Measurements from ENCODE around the gene SLC38A7. TPM values are rescaled to one million over a fixed set of nuclear protein-coding genes. Genes with fewer than 3 reads are reported as not detected.

Gene SLC38A7
- total RNA-seq, 1 donor from 2014 or later = 40.2 TPM

GRCh38 chr16:58629733-58630640 lies 54.6 kb downstream of the SLC38A7 start, which contains the start of gene CNOT1:
Gene CNOT1 (minus strand): TSS chr16:58629826. CDS start chr16:58599337, 30,489 bp downstream.
- no peaks in the 10 kb centered on the region for H3K27me3 Mint-ChIP-seq (ENCODE audit: low read depth, unreplicated experiment)
- H3K4me3 ChIP-seq (ENCODE audit: insufficient read depth, low read depth, low read length) = peak within 1 kb of the TSS; percentile 89
- H3K36me3 ChIP-seq (ENCODE audit: insufficient read depth, low read length) = peaks cover 3% of the 10 kb centered on the region
- TF ChIP-seq EZH2 (IDR thresholded peaks at IDR 0.05; ENCODE audit: insufficient read depth, low read length) (peak; percentile 99), CTCF (IDR thresholded peaks at IDR 0.05; ENCODE audit: insufficient read depth, low read depth, low read length) (no peak)
- H3K79me2 ChIP-seq (ENCODE audit: insufficient read depth, low read length) = peaks cover 47% of the 10 kb centered on the region
- peak within 1 kb of the TSS; percentile 97 for H3K4me2 ChIP-seq (ENCODE audit: low read length)
- peak within 1 kb of the TSS; percentile 99 for H3K27ac Mint-ChIP-seq (ENCODE audit: unreplicated experiment)
- H3K4me1 Mint-ChIP-seq (ENCODE audit: low read depth, unreplicated experiment) = peaks cover 7% of the 10 kb centered on the region
- H3K9me3 ChIP-seq (ENCODE audit: insufficient read depth, low read depth, low read length) = no peaks in the 10 kb centered on the region
- peaks cover 1% of the 10 kb centered on the region for H3K36me3 Mint-ChIP-seq (ENCODE audit: low read depth, unreplicated experiment)
- peaks cover 39% of the 10 kb centered on the region for H4K20me1 ChIP-seq (ENCODE audit: insufficient read depth, low read length)
- peak within 1 kb of the TSS; percentile 98 for H3K9ac ChIP-seq (ENCODE audit: low read length)
- H3K27me3 ChIP-seq (ENCODE audit: insufficient read depth, low read length) = no peaks in the 10 kb centered on the region
- H3K4me1 ChIP-seq (ENCODE audit: insufficient read depth, low read length) = peaks cover 14% of the 10 kb centered on the region
- FAIRE-seq (peak; percentile 74), DNase-seq (ENCODE audit: low read depth) (peak; percentile 100)
- H3K27ac ChIP-seq (ENCODE audit: low read depth, low read length) = peak within 1 kb of the TSS; percentile 98
- H3K9me3 Mint-ChIP-seq (ENCODE audit: unreplicated experiment) = no peaks in the 10 kb centered on the region
- peak within 1 kb of the TSS; percentile 100 for H3K4me3 Mint-ChIP-seq (ENCODE audit: unreplicated experiment)
- peak within 1 kb of the TSS; percentile 91 for H2AFZ ChIP-seq (ENCODE audit: low read depth, low read length)

- Histone ChIP-seq H3K27me3 (ENCODE audit: insufficient read depth, low read length) (no peaks in the 10 kb centered on the region), H2AFZ (ENCODE audit: low read depth, low read length) (peak overlapping the region; percentile 80), H3K4me1 (ENCODE audit: insufficient read depth, low read length) (peaks cover 14% of the 10 kb centered on the region), H3K4me2 (ENCODE audit: low read length) (peak overlapping the region; percentile 94), H3K36me3 (ENCODE audit: insufficient read depth, low read length) (peaks cover 6% of the 10 kb centered on the region), H3K9me3 (ENCODE audit: insufficient read depth, low read depth, low read length) (no peaks in the 10 kb centered on the region), H3K79me2 (ENCODE audit: insufficient read depth, low read length) (peaks cover 56% of the 10 kb centered on the region), H4K20me1 (ENCODE audit: insufficient read depth, low read length) (peaks cover 48% of the 10 kb centered on the region), H3K4me3 (ENCODE audit: insufficient read depth, low read depth, low read length) (peak overlapping the region; percentile 89), H3K27ac (ENCODE audit: low read depth, low read length) (peak overlapping the region; percentile 95), H3K9ac (ENCODE audit: low read length) (peak overlapping the region; percentile 98)
- Mint-ChIP-seq H3K4me1 (ENCODE audit: low read depth, unreplicated experiment) (peaks cover 7% of the 10 kb centered on the region), H3K4me3 (ENCODE audit: unreplicated experiment) (peak overlapping the region; percentile 100), H3K36me3 (ENCODE audit: low read depth, unreplicated experiment) (peaks cover 5% of the 10 kb centered on the region), H3K9me3 (ENCODE audit: unreplicated experiment) (no peaks in the 10 kb centered on the region), H3K27me3 (ENCODE audit: low read depth, unreplicated experiment) (no peaks in the 10 kb centered on the region), H3K27ac (ENCODE audit: unreplicated experiment) (peak overlapping the region; percentile 99)
- DNase-seq (ENCODE audit: low read depth) (no peak), FAIRE-seq (no peak)
- no peak for TF ChIP-seq EZH2 (IDR thresholded peaks at IDR 0.05; ENCODE audit: insufficient read depth, low read length)
- TF ChIP-seq CTCF (IDR thresholded peaks at IDR 0.05; ENCODE audit: insufficient read depth, low read depth, low read length) = no peak
Measured at GRCh38 chr16:58628845-58629732, 55.5 kb downstream of the SLC38A7 start.

All from astrocyte (in vitro differentiated cells and primary cell).